IPS-NIHi11 (cell line): ENCODE results near the gene TMEM267.
"Not testable (repeated sequence)": the region's sequence is repeated elsewhere in the genome, so short reads cannot be mapped to it uniquely, and the experiment has no call there.

Experiments
- DNase-seq: peaks from one replicate; pipeline ENCODE4 v3.0.0; 2012; ENCODE audit warnings: mixed read lengths, low spot score

Gene TMEM267

DNA sequence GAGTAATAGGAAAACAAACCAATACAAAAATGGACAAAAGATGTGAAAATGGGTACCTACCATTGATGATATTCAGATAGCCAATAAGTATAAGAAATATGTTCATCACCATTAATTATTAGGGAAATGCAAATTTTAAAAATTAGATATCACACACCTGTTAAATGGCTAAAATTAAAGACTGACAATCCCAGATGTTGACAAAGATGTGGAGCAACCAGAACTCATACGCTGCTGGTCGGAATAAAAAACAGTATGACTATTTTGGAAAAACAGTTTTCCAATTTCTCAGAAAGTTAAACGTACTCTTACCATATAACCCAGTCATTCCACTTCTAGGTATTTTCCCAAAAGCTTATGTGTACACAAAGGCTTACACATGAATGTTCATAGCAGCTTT, 27.1 kb downstream of the TMEM267 start:
- no peak for DNase-seq

DNA sequence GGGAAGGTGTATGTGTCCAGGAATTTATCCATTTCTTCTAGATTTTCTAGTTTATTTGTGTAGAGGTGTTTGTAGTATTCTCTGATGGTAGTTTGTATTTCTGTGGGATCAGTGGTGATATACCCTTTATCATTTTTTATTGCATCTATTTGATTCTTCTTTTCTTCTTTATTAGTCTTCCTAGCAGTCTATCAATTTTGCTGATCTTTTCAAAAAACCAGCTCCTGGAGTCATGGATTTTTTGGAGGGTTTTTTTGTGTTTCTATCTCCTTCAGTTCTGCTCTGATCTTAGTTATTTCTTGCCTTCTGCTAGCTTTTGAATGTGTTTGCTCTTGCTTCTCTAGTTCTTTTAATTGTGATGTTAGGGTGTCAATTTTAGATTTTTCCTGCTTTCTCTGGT, 42.1 kb downstream of the TMEM267 start:
- DNase-seq: not testable (repeated sequence)

DNA sequence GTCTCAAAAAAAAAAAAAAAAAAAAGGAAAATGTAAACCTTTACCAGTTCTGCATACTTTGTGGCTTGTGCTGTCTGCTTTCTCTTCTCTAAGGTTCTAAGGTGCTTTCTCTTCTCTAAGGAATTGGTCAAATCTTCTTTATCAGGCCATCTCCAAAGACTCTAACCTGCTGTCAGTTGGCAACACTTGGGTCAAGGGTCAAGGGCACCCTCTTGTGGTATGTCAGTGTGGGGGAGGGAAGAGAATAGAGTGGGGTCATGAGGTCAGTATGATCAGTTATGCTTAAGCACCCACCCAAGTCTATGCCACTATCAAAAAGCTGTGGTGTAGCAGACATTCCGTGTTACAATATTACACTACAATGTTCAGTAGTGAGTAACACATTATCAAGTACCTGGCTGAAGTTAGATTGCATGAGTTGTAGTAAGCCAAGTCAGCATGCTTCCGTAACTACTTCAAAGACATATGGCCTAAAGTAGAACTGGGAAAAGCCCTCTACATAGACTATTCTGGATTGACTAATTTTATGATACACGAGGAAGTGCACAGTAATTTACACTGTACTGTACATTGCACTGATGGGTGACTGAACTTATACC, 46.5 kb downstream of the TMEM267 start:
- DNase-seq: no peak

DNA sequence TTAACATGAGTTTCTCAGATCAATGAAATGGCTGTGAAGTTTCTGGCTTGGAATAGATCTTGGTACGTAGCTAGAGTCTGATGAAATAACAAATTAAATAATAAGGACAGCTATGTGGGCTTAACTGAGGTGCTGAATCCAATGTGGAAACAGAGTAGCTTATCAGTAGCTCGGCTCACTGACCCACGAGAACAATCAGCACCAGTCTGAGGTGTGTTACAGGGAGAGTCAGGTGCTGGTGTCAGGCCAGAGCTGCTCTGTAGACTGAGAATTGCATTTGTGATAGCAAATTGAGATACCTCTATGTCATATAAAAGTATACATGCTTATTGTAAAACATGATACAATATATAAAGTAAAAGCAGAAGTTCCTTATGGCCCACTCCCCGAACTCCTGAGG, 50.3 kb downstream of the TMEM267 start:
- no peak for DNase-seq

DNA sequence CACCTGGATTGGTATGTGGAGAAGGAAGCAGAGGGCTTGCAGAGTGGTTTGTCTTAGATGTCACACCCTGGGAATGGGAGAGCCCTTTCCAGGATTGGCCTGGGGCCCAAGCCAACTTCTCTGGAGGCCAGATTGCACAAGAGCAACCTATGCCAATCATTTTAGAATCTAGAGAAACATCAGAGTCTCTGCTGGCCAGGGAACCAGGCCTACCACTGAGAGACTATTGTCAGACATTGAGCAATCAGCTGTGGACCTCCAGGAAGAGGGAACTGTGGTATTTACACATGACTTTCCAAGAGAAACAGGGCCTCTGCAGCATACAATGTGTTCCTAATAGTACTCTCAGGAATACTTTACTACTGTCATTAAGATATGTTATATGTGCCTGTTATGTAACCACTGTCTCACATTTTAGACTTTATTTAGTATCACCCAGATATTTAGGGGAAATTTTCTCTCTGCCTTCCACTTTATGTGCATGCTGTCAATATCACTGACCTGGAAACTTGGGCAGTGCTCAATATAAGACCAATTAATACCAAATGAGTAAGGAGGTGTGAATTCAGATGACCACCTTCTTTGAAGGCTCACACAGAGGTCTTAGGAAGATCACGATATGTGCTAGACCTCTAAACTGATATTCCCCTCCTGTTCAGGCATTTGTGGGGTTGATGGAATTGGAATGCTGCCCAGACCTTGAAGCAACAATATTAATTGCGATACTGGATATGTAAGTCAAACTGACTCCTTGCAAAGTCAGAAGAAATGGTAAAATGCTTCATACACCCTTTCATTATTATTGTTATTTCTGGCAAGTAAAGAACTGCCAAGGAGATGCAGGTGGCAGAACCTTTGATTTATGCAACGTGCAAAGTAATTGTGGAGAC, 50.9 kb downstream of the TMEM267 start:
- DNase-seq: peak; percentile 57

DNA sequence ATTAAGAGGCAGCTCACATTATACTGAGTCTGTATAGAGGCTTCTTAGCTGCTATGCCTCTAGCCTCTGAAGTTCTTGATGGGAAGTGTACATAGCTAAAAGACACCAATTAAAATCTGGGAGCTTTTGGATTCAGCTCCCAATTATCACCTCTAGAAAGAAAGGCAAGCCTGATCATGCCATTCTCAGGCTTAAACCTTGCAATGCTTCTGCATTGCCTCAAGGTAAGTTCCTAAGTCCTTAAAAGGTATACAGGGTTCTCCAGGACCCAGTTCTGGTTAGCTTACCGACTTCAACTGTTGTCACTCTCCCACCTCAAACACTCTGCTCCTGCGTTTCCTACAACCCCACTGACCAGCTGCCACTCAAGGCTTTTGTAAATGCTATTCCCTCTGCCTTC, 54.0 kb downstream of the TMEM267 start:
- DNase-seq: no peak

DNA sequence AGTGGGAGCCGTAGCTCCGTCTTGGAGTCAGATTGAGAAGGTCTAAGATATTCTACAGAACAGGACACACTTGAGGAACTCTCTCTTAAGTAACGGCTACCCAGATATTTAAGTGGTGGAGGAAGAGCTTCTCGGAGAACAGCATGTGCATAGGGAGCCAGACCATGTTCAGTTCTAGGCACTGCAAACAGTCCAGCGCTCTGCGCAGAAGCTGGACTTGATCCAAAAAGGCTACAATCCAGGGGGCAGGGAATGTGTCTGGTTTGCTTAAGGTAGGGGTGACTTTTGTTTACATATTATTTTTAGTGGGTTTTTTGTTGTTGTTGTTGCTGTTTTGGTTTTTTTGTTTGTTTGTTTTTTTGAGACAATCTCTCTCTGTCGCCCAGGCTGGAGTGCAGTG, 54.6 kb downstream of the TMEM267 start:
- no peak for DNase-seq

DNA sequence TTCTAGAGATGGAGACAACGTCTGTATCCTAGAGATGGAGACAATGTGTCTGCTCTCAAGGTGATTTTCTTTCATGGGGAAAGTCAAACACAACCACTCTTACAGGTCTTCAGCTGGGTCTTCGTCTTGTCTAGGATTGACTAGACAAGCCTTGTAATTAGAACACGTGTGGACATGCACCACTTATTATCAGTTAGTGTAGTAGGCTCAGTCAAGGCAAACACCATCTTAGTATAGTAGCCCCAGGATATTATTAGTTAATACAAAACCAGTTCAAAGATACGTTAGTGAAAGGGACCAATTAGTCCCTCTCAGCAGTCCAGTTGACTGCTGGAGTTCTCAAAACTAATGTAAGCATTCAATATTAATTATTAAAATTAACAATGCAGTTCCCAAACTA, 56.4 kb downstream of the TMEM267 start:
- DNase-seq: no peak

- no peak for DNase-seq
Observed at GRCh38 chr5:43425983-43426382, 57.7 kb downstream of the TMEM267 start.

DNA sequence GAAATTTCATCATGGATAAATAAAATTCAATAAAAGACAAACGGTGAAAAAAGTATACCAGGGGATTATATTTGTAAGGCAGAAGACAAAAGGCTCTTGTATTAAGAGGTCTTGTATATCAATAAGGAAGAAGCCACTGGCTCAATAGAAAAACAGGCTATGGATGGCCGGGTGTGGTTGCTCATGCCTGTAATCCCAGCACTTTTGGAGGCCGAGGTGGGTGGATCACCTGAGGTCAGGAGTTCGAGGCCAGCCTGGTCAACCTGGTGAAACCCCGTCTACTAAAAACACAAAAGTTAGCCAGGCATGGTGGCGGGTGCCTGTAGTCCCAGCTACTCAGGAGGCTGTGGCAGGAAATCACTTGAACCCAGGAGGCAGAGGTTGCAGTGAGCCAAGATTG, 60.6 kb downstream of the TMEM267 start:
- DNase-seq: not testable (repeated sequence)

GRCh38 chr5:43422143-43422542, 61.5 kb downstream of the TMEM267 start:
- no peak for DNase-seq

DNA sequence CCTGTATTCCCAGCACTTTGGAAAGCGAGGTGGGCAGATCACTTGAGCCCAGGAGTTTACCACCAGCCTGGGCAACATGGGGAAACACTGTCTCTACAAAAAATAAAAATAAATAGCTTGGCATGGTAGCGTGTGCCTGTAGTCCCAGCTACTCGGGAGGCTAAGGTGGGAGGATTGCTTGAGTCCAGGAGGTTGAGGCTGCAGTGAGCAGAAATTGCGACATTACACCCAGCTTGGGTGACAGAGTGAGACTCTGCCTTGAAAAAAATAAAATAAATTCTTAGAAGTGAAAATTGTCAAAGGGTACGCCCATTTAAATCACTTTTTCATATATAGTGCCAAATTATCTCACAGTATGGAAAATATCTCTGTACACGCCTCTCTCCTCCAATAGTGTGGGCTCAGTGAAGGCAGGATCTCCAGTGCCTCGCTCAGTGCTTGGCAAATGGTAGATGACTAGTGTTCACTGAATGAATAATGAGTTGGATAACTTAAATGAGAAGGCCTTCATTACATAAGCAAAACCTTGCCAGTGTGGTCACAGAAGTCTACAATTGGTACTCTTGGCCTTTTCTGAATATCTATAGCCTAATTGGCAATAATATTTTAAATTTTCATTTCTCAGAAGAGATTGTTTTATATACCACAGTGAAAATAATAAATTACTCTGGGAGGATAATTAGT, 62.1 kb downstream of the TMEM267 start:
- no peak for DNase-seq

DNA sequence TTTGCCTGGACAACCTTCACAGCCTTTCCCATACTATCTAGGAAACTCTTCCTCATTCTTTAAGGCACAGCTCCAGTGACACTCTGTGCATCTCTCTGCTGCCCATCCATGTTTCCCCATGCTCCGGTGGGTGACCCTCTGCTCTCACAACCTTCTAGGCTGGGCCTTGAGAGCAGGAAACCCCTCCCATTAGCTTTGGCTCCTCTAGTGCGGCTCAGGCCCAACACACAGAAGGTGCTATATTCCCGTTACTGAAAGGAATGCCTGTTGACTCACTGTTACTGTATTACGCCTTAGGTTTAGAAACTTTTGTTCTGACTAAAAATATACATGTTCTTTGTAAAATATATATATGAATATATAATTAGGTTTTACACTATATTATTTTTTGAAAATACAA, 63.4 kb downstream of the TMEM267 start:
- DNase-seq: peak; percentile 46

DNA sequence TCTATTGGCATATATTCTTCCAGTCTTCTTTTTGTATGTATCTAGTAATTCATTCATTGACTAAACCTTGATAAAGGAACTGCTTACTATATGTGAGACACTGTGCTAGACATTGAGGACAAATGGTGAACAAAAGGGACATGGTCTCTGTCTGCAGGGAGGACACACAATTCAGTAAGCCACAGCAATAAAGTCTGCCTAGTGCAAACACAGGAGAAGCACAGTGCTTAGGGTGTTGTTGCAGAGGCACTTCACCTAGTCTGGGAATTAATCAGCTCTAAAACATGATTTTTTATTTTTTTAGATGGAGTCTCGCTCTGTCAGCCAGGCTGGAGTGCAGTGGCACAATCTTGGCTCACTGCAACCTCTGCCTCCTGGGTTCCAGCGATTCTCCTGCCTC, 65.1 kb downstream of the TMEM267 start:
- no peak for DNase-seq

DNA sequence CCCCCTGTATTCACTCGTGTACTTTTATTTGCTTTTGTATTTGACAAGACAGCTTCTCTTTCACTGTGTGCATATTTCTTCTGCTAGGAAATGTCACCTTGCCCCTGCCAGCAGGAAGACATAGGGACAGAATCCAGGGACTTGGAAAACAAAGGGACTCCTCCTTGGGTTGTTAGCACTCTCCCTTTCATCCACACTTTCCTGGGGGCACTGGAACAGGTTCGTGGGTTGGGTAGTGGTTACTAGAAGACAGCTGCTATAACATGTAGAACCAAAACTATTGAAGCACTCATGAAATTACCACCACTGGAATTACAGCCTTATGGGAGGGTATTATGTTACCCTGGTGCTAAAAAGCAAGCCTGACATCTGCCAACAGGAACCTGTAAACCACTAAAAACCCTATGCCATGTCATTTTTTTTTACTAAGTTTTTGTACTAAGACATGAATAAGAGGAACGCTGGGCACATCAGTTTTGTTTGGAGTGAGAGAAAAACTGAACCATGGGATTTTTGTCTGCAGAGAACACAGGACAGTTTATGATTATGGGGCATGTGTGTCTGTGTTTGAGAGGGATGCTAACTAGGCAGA, 66.8 kb downstream of the TMEM267 start:
- DNase-seq: no peak

- DNase-seq: no peak
Observed at GRCh38 chr5:43415935-43416802, 67.5 kb downstream of the TMEM267 start.

DNA sequence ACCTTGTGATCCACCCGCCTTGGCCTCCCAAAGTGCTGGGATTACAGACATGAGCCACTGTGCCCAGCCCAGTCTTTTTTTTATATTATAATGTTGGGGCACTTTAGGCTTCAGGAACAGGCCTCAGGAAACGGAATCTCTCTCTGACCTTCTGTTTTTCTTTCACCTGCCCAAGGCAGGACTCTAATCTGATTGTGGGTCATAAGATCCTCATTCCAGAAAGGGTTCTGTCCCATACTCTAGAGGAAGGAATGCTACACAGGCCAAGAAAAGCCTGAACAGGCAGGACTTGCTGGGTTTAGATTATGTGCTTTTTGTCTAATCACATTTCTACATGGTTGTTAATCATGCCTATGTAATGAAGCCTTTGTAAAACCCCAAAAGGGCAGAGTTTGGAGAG, 69.7 kb downstream of the TMEM267 start:
- DNase-seq: no peak

DNA sequence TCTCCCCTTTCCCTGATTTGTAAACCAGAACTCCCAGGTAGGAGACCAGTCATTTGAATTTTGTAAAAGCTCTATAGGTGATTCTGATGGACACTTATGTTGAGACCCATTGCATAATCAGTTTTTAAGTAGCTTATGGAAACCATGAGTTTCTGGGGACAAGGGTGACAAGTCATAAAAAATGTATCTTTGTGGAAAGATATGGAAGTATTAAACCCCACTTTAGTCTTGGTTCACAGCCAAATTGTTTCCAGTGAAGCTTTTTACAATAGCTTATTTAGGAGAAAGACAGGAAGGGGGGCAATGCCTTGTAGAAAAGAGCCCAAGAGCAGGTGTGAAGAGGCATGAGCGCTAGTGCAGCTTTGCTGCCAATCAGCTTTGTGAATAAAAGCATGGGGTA, 71.0 kb downstream of the TMEM267 start:
- no peak for DNase-seq

DNA sequence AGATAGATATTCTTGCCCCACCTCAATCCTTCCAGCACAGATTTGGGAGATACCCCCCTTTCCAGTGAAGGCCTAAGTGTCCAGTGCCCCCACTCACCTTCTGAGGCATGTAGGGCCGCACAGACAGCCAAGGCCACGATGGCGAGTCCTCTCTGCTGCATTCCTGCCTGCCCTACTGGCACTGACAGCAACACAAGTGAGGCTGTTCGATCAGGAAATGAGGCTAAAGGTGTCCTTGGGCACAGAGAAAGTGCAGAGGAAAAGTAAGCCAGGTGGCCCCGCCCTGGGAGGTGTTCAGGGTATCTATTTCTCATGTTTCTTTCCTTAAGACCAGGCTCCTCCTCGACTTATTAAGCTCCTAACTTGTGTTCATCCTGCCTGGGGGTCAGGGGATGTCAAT, 71.5 kb downstream of the TMEM267 start, which contains the start of gene CCL28:
Gene CCL28 (minus strand): TSS at position 236 of the 400 bp plus-strand sequence. CDS start 75 bp downstream, at position 161.
- DNase-seq: no peak

GRCh38 chr5:43411495-43411894, 72.2 kb downstream of the TMEM267 start:
- DNase-seq: no peak

GRCh38 chr5:43410414-43410813, 73.3 kb downstream of the TMEM267 start:
- DNase-seq: no peak
